SK-N-SH treated with all-trans-retinoic acid at 6 μM for 48 hours (cell line): ENCODE results near the gene DNAH7.
A peak's percentile ranks its signal among the peaks of the same experiment; 100 is the strongest.

ENCODE experiments used
- ATAC-seq: fragments of 200-7000 bp; cut with Tn5 transposase; 3 replicates; pipeline ENCODE4 v1.9.1; 2020; ENCODE audit warnings: mild to moderate bottlenecking, moderate library complexity
- ARNTL ChIP-seq: fragments of 450-650 bp; formaldehyde crosslinking; IDR thresholded peaks from 2 replicates; pipeline ENCODE4 v1.5.0; 2020; ENCODE audit warnings: low read depth, mild to moderate bottlenecking, moderate library complexity, borderline replicate concordance
- BACH2 ChIP-seq: fragments of 250-450 bp; sonication (Bioruptor Pico); IDR thresholded peaks from 2 replicates; pipeline ENCODE4 v1.9.0; 2021; ENCODE audit warnings: mild to moderate bottlenecking, borderline replicate concordance
- CREB5 ChIP-seq: fragments of 250-450 bp; sonication (Bioruptor Pico); IDR thresholded peaks from 2 replicates; pipeline ENCODE4 v1.5.1; 2020; ENCODE audit warnings: low read depth, mild to moderate bottlenecking, moderate library complexity
- CSDC2 ChIP-seq: fragments of 250-450 bp; sonication (Bioruptor Pico); IDR thresholded peaks from 2 replicates; pipeline ENCODE4 v1.5.0; 2020; ENCODE audit warnings: mild to moderate bottlenecking, moderate library complexity
- CSRNP3 ChIP-seq: fragments of 250-450 bp; sonication (Bioruptor Pico); IDR thresholded peaks from 2 replicates; pipeline ENCODE4 v1.5.1; 2021; ENCODE audit warnings: mild to moderate bottlenecking, moderate library complexity
- ESRRG ChIP-seq: fragments of 250-450 bp; sonication (Bioruptor Pico); IDR thresholded peaks from 2 replicates; pipeline ENCODE4 v1.6.1; 2021; ENCODE audit warnings: mild to moderate bottlenecking
- GLIS3 ChIP-seq: fragments of 250-450 bp; sonication (Bioruptor Pico); IDR thresholded peaks from 2 replicates; pipeline ENCODE4 v1.5.0; 2020; ENCODE audit warnings: mild to moderate bottlenecking, moderate library complexity
- ISL1 ChIP-seq: fragments of 250-450 bp; sonication (Bioruptor Pico); IDR thresholded peaks from 2 replicates; pipeline ENCODE4 v2.1.2; 2022; ENCODE audit warnings: mild to moderate bottlenecking, moderate library complexity
- PATZ1 ChIP-seq: fragments of 250-450 bp; sonication (Bioruptor Pico); IDR thresholded peaks from 2 replicates; pipeline ENCODE4 v1.8.0; 2020; ENCODE audit warnings: mild to moderate bottlenecking, moderate library complexity, borderline replicate concordance
- PPARA ChIP-seq: fragments of 250-450 bp; sonication (Bioruptor Pico); IDR thresholded peaks from 2 replicates; pipeline ENCODE4 v1.5.0; 2020; ENCODE audit warnings: mild to moderate bottlenecking, borderline replicate concordance
- RARB ChIP-seq: fragments of 250-450 bp; sonication (Bioruptor Pico); IDR thresholded peaks from 2 replicates; pipeline ENCODE4 v1.8.0; 2021; ENCODE audit warnings: mild to moderate bottlenecking, moderate library complexity
- SNAI2 ChIP-seq: fragments of 250-450 bp; sonication (Bioruptor Pico); IDR thresholded peaks from 2 replicates; pipeline ENCODE4 v1.5.0; 2020; ENCODE audit warnings: mild to moderate bottlenecking, moderate library complexity
- TCF4 ChIP-seq: fragments of 250-450 bp; sonication (Bioruptor Pico); IDR thresholded peaks from 2 replicates; pipeline ENCODE4 v1.8.0; 2021; ENCODE audit warnings: mild to moderate bottlenecking, moderate library complexity, borderline replicate concordance
- TOX ChIP-seq: fragments of 250-450 bp; sonication (Bioruptor Pico); IDR thresholded peaks from 2 replicates; pipeline ENCODE4 v1.8.0; 2021; ENCODE audit warnings: mild to moderate bottlenecking, moderate library complexity, borderline replicate concordance
- ZC3H10 ChIP-seq: fragments of 250-450 bp; sonication (Bioruptor Pico); IDR thresholded peaks from 2 replicates; pipeline ENCODE4 v1.5.1; 2021; ENCODE audit warnings: mild to moderate bottlenecking, moderate library complexity
- ZFP3 ChIP-seq: fragments of 250-450 bp; sonication (Bioruptor Pico); IDR thresholded peaks from 2 replicates; pipeline ENCODE4 v1.5.0; 2020; ENCODE audit warnings: mild to moderate bottlenecking, moderate library complexity
- ZFP30 ChIP-seq: fragments of 450-650 bp; formaldehyde crosslinking; IDR thresholded peaks from 2 replicates; pipeline ENCODE4 v1.5.0; 2022; ENCODE audit warnings: mild to moderate bottlenecking, moderate library complexity
- ZNF565 ChIP-seq: fragments of 450-650 bp; formaldehyde crosslinking; conservative IDR thresholded peaks from 2 replicates; pipeline ENCODE4 v1.5.0; 2020; ENCODE audit warnings: low read depth, mild to moderate bottlenecking, moderate library complexity
- ZNF70 ChIP-seq: fragments of 450-650 bp; formaldehyde crosslinking; IDR thresholded peaks from 2 replicates; pipeline ENCODE4 v1.5.0; 2020; ENCODE audit warnings: mild to moderate bottlenecking, moderate library complexity
- ZNF8 ChIP-seq: fragments of 450-650 bp; formaldehyde crosslinking; IDR thresholded peaks from 2 replicates; pipeline ENCODE4 v1.5.0; 2020; ENCODE audit warnings: mild to moderate bottlenecking, moderate library complexity

The DNAH7 gene

GRCh38 chr2:195857132-195857531, 211.5 kb downstream of the DNAH7 start:
- no peak for TF ChIP-seq PPARA (CRISPR knock-in tag)
- TF ChIP-seq ZC3H10, result no peak
- no peak for TF ChIP-seq TOX (CRISPR knock-in tag)
- no peak for TF ChIP-seq ZFP30 (CRISPR knock-in tag)
- no peak for TF ChIP-seq ZNF8

GRCh38 chr2:195850764-195851163, 217.9 kb downstream of the DNAH7 start:
- no peak for ATAC-seq
- TF ChIP-seq PATZ1 (CRISPR knock-in tag), result no peak
- no peak for TF ChIP-seq TOX (CRISPR knock-in tag)
- no peak for TF ChIP-seq CREB5 (CRISPR knock-in tag)
- no peak for TF ChIP-seq BACH2 (CRISPR knock-in tag)
- no peak for TF ChIP-seq ESRRG
- no peak for TF ChIP-seq ZNF70 (CRISPR knock-in tag)

More at GRCh38 chr2:195857132-195857531, 211.5 kb downstream of the DNAH7 start:
- ATAC-seq, result no peak

GRCh38 chr2:195848119-195848899, 220.3 kb downstream of the DNAH7 start:
- no peak for ATAC-seq

GRCh38 chr2:195842932-195843331, 225.7 kb downstream of the DNAH7 start:
- no peak; the same call in 2 of the 3 replicates for ATAC-seq
- TF ChIP-seq ZNF8 (no peak), ZFP3 (CRISPR knock-in tag) (no peak), RARB (CRISPR knock-in tag) (no peak), GLIS3 (no peak), ARNTL (CRISPR knock-in tag) (no peak), BACH2 (CRISPR knock-in tag) (no peak), CSRNP3 (CRISPR knock-in tag) (no peak), ZNF565 (CRISPR knock-in tag) (no peak), TOX (CRISPR knock-in tag) (no peak), ZFP30 (CRISPR knock-in tag) (no peak), TCF4 (no peak), CSDC2 (CRISPR knock-in tag) (no peak), SNAI2 (CRISPR knock-in tag) (no peak), CREB5 (CRISPR knock-in tag) (no peak)

More at GRCh38 chr2:195848119-195848899, 220.3 kb downstream of the DNAH7 start:
- TF ChIP-seq TOX (CRISPR knock-in tag), result no peak
- peak; percentile 9; the same call in 1 of the 2 replicates for TF ChIP-seq ZNF8
- no peak for TF ChIP-seq ISL1 (CRISPR knock-in tag)

GRCh38 chr2:195838002-195838401, 230.6 kb downstream of the DNAH7 start:
- TF ChIP-seq ARNTL (CRISPR knock-in tag) (no peak), CSRNP3 (CRISPR knock-in tag) (no peak), TOX (CRISPR knock-in tag) (peak; percentile 55; the same call in 1 of the 2 replicates)
- ATAC-seq, result peak; percentile 70
